K562 (cell line): ENCODE measurements around the gene TGFB2.

Experiments
- CBFB ChIP-seq: sonication (generic); formaldehyde crosslinking; IDR thresholded peaks from 2 replicates; pipeline ENCODE4 v1.4.0; 2020; ENCODE audit warnings: mild to moderate bottlenecking, missing genetic modification reagents
- CTCF ChIP-seq, 3 experiments: IDR thresholded peaks in 2 of 3; conservative IDR thresholded peaks in 1 of 3; 2 replicates each; pipeline ENCODE4 v1.5.1; 2011 to 2012; ENCODE audit warnings: low read length in 3 of 3, mild to moderate bottlenecking in 3 of 3, control low read depth in 2 of 3, improper control_type of control experiment in 1 of 3, inconsistent platforms in 1 of 3, low read depth in 1 of 3, mixed read lengths in 1 of 3, moderate library complexity in 1 of 3; ENCODE audit not compliant: insufficient read depth in 2 of 3
- EP300 ChIP-seq: IDR thresholded peaks from 2 replicates; pipeline ENCODE4 v1.6.1; 2012; ENCODE audit warnings: low read length, improper control_type of control experiment
- GABPA ChIP-seq: fragments of 200-800 bp; sonication (Bioruptor generic); conservative IDR thresholded peaks from 2 replicates; pipeline ENCODE4 v1.6.1; 2016; ENCODE audit warnings: low read depth, missing genetic modification characterization, missing compliant biosample characterization
- KLF16 ChIP-seq: IDR thresholded peaks from 2 replicates; pipeline ENCODE4 v1.6.1; 2016; ENCODE audit warnings: antibody characterized with exemption
- MAX ChIP-seq: sonication (generic); formaldehyde crosslinking; IDR thresholded peaks from 2 replicates; pipeline ENCODE4 v1.9.0; 2022; ENCODE audit warnings: mild to moderate bottlenecking, missing genetic modification reagents
- MYNN ChIP-seq, 2 experiments: sonication (generic); formaldehyde crosslinking in 1 of 2; IDR thresholded peaks; 2 replicates each; pipeline versions ENCODE4 v1.5.0 to v1.6.1; 2016 to 2020; ENCODE audit warnings: antibody characterized with exemption in 1 of 2, missing genetic modification reagents in 1 of 2
- POLR2AphosphoS5 ChIP-seq: IDR thresholded peaks from 2 replicates; pipeline ENCODE4 v1.6.1; 2011; ENCODE audit warnings: mild to moderate bottlenecking, low read depth, low read length, moderate library complexity; ENCODE audit not compliant: control insufficient read depth, insufficient read depth
- PRDM10 ChIP-seq: fragments of 450-650 bp; IDR thresholded peaks from 2 replicates; pipeline ENCODE4 v1.6.1; 2018; ENCODE audit not compliant: partially characterized antibody
- RNF219 ChIP-seq: fragments of 250-450 bp; sonication (Bioruptor Pico); IDR thresholded peaks from 2 replicates; pipeline ENCODE4 v1.5.0; 2022; ENCODE audit warnings: mild to moderate bottlenecking
- THRA ChIP-seq: fragments of 450-650 bp; IDR thresholded peaks from 2 replicates; pipeline ENCODE4 v1.6.1; 2017; ENCODE audit warnings: mild to moderate bottlenecking, moderate library complexity
- ZNF175 ChIP-seq: fragments of 200-800 bp; sonication (Bioruptor generic); IDR thresholded peaks from 2 replicates; pipeline ENCODE4 v1.6.1; 2016; ENCODE audit warnings: low read depth, mild to moderate bottlenecking, missing genetic modification characterization, missing compliant biosample characterization
- ZNF224 ChIP-seq: sonication (generic); formaldehyde crosslinking; IDR thresholded peaks from 2 replicates; pipeline ENCODE4 v1.8.0; 2022; ENCODE audit warnings: mild to moderate bottlenecking, missing genetic modification reagents

GRCh38 chr1:218401441-218401997 lies 56.4 kb downstream of the TGFB2 start:
- no peak for TF ChIP-seq THRA
- no peak for TF ChIP-seq ZNF224 (CRISPR knock-in tag)
- no peak for TF ChIP-seq CBFB (CRISPR knock-in tag)
- no peak for TF ChIP-seq MYNN (IDR thresholded peaks at IDR 0.05)
- TF ChIP-seq MYNN (CRISPR knock-in tag; IDR thresholded peaks at IDR 0.05), result no peak
- TF ChIP-seq EP300, result no peak
- TF ChIP-seq CTCF (IDR thresholded peaks at IDR 0.05 in 2 of 3, conservative IDR thresholded peaks at IDR 0.05 in 1 of 3; ENCODE audit: insufficient read depth in 2 of 3, low read depth in 1 of 3, low read length in 3 of 3), result no peak
- no peak for TF ChIP-seq ZNF175 (CRISPR knock-in tag)
- TF ChIP-seq GABPA, result no peak
- no peak for TF ChIP-seq POLR2AphosphoS5
- no peak for TF ChIP-seq PRDM10
- TF ChIP-seq KLF16, result no peak
- TF ChIP-seq RNF219 (CRISPR knock-in tag), result no peak
- no peak for TF ChIP-seq MAX
